Measurements from ENCODE around the gene CRISP2. TPM values are rescaled to one million over a fixed set of nuclear protein-coding genes. Genes with fewer than 3 reads are reported as not detected.

CRISP2 gene
- total RNA-seq, 3 donors from 2014 or later = 0.33 TPM; not detected in 2

GRCh38 chr6:49662892-49663261, 50.5 kb downstream of the CRISP2 start:
- H3K27ac ChIP-seq = no peak overlapping the region
- no peaks in the 10 kb centered on the region for H3K9me3 ChIP-seq
- H3K4me1 ChIP-seq = no peaks in the 10 kb centered on the region
- H3K36me3 ChIP-seq = no peaks in the 10 kb centered on the region
- intact Hi-C loops (cut with DNase I; ENCODE audit: low total_unique reads) = no loop called here
- no peak overlapping the region for H3K4me3 ChIP-seq
- no peaks in the 10 kb centered on the region for H3K27me3 ChIP-seq
- no peak for TF ChIP-seq CTCF (IDR thresholded peaks at IDR 0.05)
- no peak for TF ChIP-seq POLR2A (IDR thresholded peaks at IDR 0.05)
- no peak for TF ChIP-seq POLR2AphosphoS5 (IDR thresholded peaks at IDR 0.05)
- no peak for DNase-seq (ENCODE audit: low spot score in 2 of 2)

- no peak for DNase-seq (ENCODE audit: low spot score in 2 of 2)
- intact Hi-C loops (cut with DNase I; ENCODE audit: low total_unique reads) = no loop called here
- H3K9me3 ChIP-seq = no peaks in the 10 kb centered on the region
These were observed 51.0 kb downstream of the CRISP2 start for GRCh38 chr6:49662231-49662891.

GRCh38 chr6:49653942-49654341, 59.4 kb downstream of the CRISP2 start:
- no peak for DNase-seq (ENCODE audit: low spot score in 2 of 2)
- no peaks in the 10 kb centered on the region for H3K9me3 ChIP-seq
- no peak overlapping the region for H3K27ac ChIP-seq
- H3K4me1 ChIP-seq = no peaks in the 10 kb centered on the region
- no peaks in the 10 kb centered on the region for H3K36me3 ChIP-seq
- no peaks in the 10 kb centered on the region for H3K27me3 ChIP-seq
- no peak for TF ChIP-seq CTCF (IDR thresholded peaks at IDR 0.05)
- H3K4me3 ChIP-seq = no peak overlapping the region
- intact Hi-C loops (cut with DNase I; ENCODE audit: low total_unique reads) = no loop called here

More at GRCh38 chr6:49662231-49662891, 51.0 kb downstream of the CRISP2 start:
- Histone ChIP-seq H3K4me3 (no peak overlapping the region), H3K36me3 (no peaks in the 10 kb centered on the region), H3K4me1 (no peaks in the 10 kb centered on the region), H3K27me3 (no peaks in the 10 kb centered on the region), H3K27ac (no peak overlapping the region)
- no peak for TF ChIP-seq POLR2A (IDR thresholded peaks at IDR 0.05)
- no peak for TF ChIP-seq CTCF (IDR thresholded peaks at IDR 0.05)
- TF ChIP-seq POLR2AphosphoS5 (IDR thresholded peaks at IDR 0.05) = no peak

GRCh38 chr6:49653438-49653837, 59.9 kb downstream of the CRISP2 start:
- DNase-seq (ENCODE audit: low spot score in 2 of 2) = no peak
- TF ChIP-seq POLR2AphosphoS5 (IDR thresholded peaks at IDR 0.05) = no peak
- no peak for TF ChIP-seq POLR2A (IDR thresholded peaks at IDR 0.05)
- no peak for TF ChIP-seq CTCF (IDR thresholded peaks at IDR 0.05)
- no peak overlapping the region for H3K4me3 ChIP-seq
- H3K27me3 ChIP-seq = no peaks in the 10 kb centered on the region
- H3K9me3 ChIP-seq = no peaks in the 10 kb centered on the region
- no peaks in the 10 kb centered on the region for H3K36me3 ChIP-seq
- no peaks in the 10 kb centered on the region for H3K4me1 ChIP-seq
- H3K27ac ChIP-seq = no peak overlapping the region
- intact Hi-C loops (cut with DNase I; ENCODE audit: low total_unique reads) = no loop called here

GRCh38 chr6:49651239-49651638, 62.1 kb downstream of the CRISP2 start:
- H3K4me1 ChIP-seq = no peaks in the 10 kb centered on the region
- H3K27ac ChIP-seq = no peak overlapping the region
- TF ChIP-seq CTCF (IDR thresholded peaks at IDR 0.05) (no peak), POLR2A (IDR thresholded peaks at IDR 0.05) (no peak), POLR2AphosphoS5 (IDR thresholded peaks at IDR 0.05) (no peak)
- H3K4me3 ChIP-seq = no peak overlapping the region
- no peaks in the 10 kb centered on the region for H3K27me3 ChIP-seq
- no peaks in the 10 kb centered on the region for H3K9me3 ChIP-seq
- no peaks in the 10 kb centered on the region for H3K36me3 ChIP-seq
- intact Hi-C loops (cut with DNase I; ENCODE audit: low total_unique reads) = no loop called here
- DNase-seq (ENCODE audit: low spot score in 2 of 2) = no peak

Measured in breast epithelium (tissue), 4 donors.